Adipocyte (in vitro differentiated cells): ENCODE results near the gene SRP9.
"Not testable (repeated sequence)": the region's sequence is repeated elsewhere in the genome, so short reads cannot be mapped to it uniquely, and the experiment has no call there.

Source experiments
- DNase-seq: peaks from one replicate; pipeline ENCODE4 v3.0.0-alpha.2; 2015; ENCODE audit warnings: low read depth
- H3K27me3 ChIP-seq: replicated peaks from 2 replicates; pipeline ENCODE4 v1.7.0; 2013; ENCODE audit warnings: mild to moderate bottlenecking, low read length, moderate library complexity; ENCODE audit not compliant: control insufficient read depth, insufficient read depth
- H3K36me3 ChIP-seq: 2 replicates; pipeline ENCODE4 v1.7.0; 2013; ENCODE audit warnings: low read length, mild to moderate bottlenecking, moderate library complexity; ENCODE audit not compliant: control insufficient read depth, insufficient read depth, severe bottlenecking
- H3K4me1 ChIP-seq: 2 replicates; pipeline ENCODE4 v1.7.0; 2013; ENCODE audit warnings: mild to moderate bottlenecking, low read length, moderate library complexity; ENCODE audit not compliant: control insufficient read depth, insufficient read depth
- H3K4me3 ChIP-seq: 2 replicates; pipeline ENCODE4 v1.7.0; 2013; ENCODE audit warnings: mild to moderate bottlenecking, low read length, moderate library complexity
- H3K9ac ChIP-seq: 2 replicates; pipeline ENCODE4 v1.7.0; 2013; ENCODE audit warnings: mild to moderate bottlenecking, low read length, moderate library complexity
- H3K9me3 ChIP-seq: 2 replicates; pipeline ENCODE4 v1.7.0; 2013; ENCODE audit warnings: mild to moderate bottlenecking, low read length, moderate library complexity; ENCODE audit not compliant: control insufficient read depth

The SRP9 gene

GRCh38 chr1:225834417-225835329 is 57.0 kb downstream of the SRP9 start:
- H3K27me3 ChIP-seq = no peaks in the 10 kb centered on the region
- H3K9me3 ChIP-seq = no peaks in the 10 kb centered on the region
- H3K4me1 ChIP-seq = peaks cover 18% of the 10 kb centered on the region
- DNase-seq = peak; percentile 88
- H3K9ac ChIP-seq = peak overlapping the region; percentile 55
- peak overlapping the region; percentile 2 for H3K4me3 ChIP-seq
- peaks cover 67% of the 10 kb centered on the region for H3K36me3 ChIP-seq

GRCh38 chr1:225835856-225836255 is 58.2 kb downstream of the SRP9 start:
- Histone ChIP-seq H3K36me3 (peaks cover 68% of the 10 kb centered on the region), H3K4me1 (peaks cover 18% of the 10 kb centered on the region), H3K27me3 (no peaks in the 10 kb centered on the region), H3K9me3 (no peaks in the 10 kb centered on the region), H3K9ac (peak overlapping the region; percentile 41), H3K4me3 (no peak overlapping the region)
- DNase-seq = peak; percentile 67

- DNase-seq, H3K27me3 ChIP-seq, H3K9me3 ChIP-seq, H3K4me3 ChIP-seq: not testable (repeated sequence)
- Histone ChIP-seq H3K36me3 (peaks cover 67% of the 10 kb centered on the region), H3K4me1 (peaks cover 18% of the 10 kb centered on the region), H3K9ac (peak overlapping the region; percentile 41)
Observed at GRCh38 chr1:225836296-225836695, 58.7 kb downstream of the SRP9 start.

- no peak for DNase-seq
- H3K27me3 ChIP-seq = no peaks in the 10 kb centered on the region
- H3K36me3 ChIP-seq = peaks cover 68% of the 10 kb centered on the region
- peaks cover 26% of the 10 kb centered on the region for H3K4me1 ChIP-seq
- no peaks in the 10 kb centered on the region for H3K9me3 ChIP-seq
- no peak overlapping the region for H3K9ac ChIP-seq
- H3K4me3 ChIP-seq = no peak overlapping the region
Observed at GRCh38 chr1:225838793-225839192, 61.2 kb downstream of the SRP9 start.
